Mesenchymal stem cell (in vitro differentiated cells and primary cell): ENCODE results near the gene GGCT.
A peak's percentile ranks its signal among the peaks of the same experiment; 100 is the strongest.

ENCODE experiments used
- DNase-seq: peaks from one replicate; pipeline ENCODE4 v3.0.0-alpha.2; 2013
- H2AFZ ChIP-seq: one replicate; pipeline ENCODE4 v1.6.1; 2013; ENCODE audit warnings: low read depth, mild to moderate bottlenecking, control low read depth, inconsistent platforms, low read length, moderate library complexity
- H2AK5ac ChIP-seq: 2 replicates; pipeline ENCODE4 v1.6.1; 2013; ENCODE audit warnings: low read length, moderate library complexity, mild to moderate bottlenecking, inconsistent platforms; ENCODE audit not compliant: severe bottlenecking
- H2BK120ac ChIP-seq: one replicate; pipeline ENCODE4 v1.6.1; 2013; ENCODE audit warnings: low read depth, mild to moderate bottlenecking, inconsistent platforms, low read length, moderate library complexity
- H2BK12ac ChIP-seq, 2 experiments: one replicate each; pipeline ENCODE4 v1.6.1; 2013; ENCODE audit warnings: inconsistent platforms in 2 of 2, low read length in 2 of 2, mild to moderate bottlenecking in 2 of 2, moderate library complexity in 2 of 2, control low read depth in 1 of 2
- H2BK15ac ChIP-seq: one replicate; pipeline ENCODE4 v1.6.1; 2013; ENCODE audit warnings: mild to moderate bottlenecking, low read depth, inconsistent platforms; ENCODE audit not compliant: poor library complexity, severe bottlenecking
- H2BK5ac ChIP-seq: 2 replicates; pipeline ENCODE4 v1.6.1; 2013; ENCODE audit warnings: low read depth, mild to moderate bottlenecking, low read length, control low read depth, inconsistent platforms; ENCODE audit not compliant: poor library complexity, severe bottlenecking
- H3K14ac ChIP-seq, 2 experiments: one replicate each; pipeline ENCODE4 v1.6.1; 2013; ENCODE audit warnings: inconsistent platforms in 2 of 2, low read length in 2 of 2, control low read depth in 1 of 2, mild to moderate bottlenecking in 1 of 2, moderate library complexity in 1 of 2
- H3K18ac ChIP-seq, 2 experiments: one replicate each; pipeline ENCODE4 v1.6.1; 2013; ENCODE audit warnings: inconsistent platforms in 2 of 2, low read length in 2 of 2, control low read depth in 1 of 2, low read depth in 1 of 2, mild to moderate bottlenecking in 1 of 2
- H3K23ac ChIP-seq, 2 experiments: one replicate each; pipeline ENCODE4 v1.6.1; 2013; ENCODE audit warnings: inconsistent platforms in 2 of 2, low read length in 2 of 2, mild to moderate bottlenecking in 2 of 2, moderate library complexity in 2 of 2, control low read depth in 1 of 2
- H3K27ac ChIP-seq: 2 replicates; pipeline ENCODE4 v1.5.1; 2013; ENCODE audit warnings: mild to moderate bottlenecking, moderate library complexity, low read length, control low read depth, inconsistent platforms; ENCODE audit not compliant: poor library complexity, severe bottlenecking
- H3K27me3 ChIP-seq, 2 experiments: 2 replicates each; pipeline versions ENCODE4 v1.6.1 to v1.7.0; 2013; ENCODE audit warnings: low read length in 2 of 2, mild to moderate bottlenecking in 2 of 2, moderate library complexity in 2 of 2, control low read depth in 1 of 2, inconsistent platforms in 1 of 2; ENCODE audit not compliant: control insufficient read depth in 1 of 2, insufficient read depth in 1 of 2
- H3K36me3 ChIP-seq, 2 experiments: 2 replicates each; pipeline versions ENCODE4 v1.6.1 to v1.7.0; 2013; ENCODE audit warnings: low read length in 2 of 2, control low read depth in 1 of 2, inconsistent platforms in 1 of 2, low read depth in 1 of 2, mild to moderate bottlenecking in 1 of 2; ENCODE audit not compliant: insufficient read depth in 2 of 2, control insufficient read depth in 1 of 2
- H3K4ac ChIP-seq, 2 experiments: one replicate each; pipeline ENCODE4 v1.6.1; 2013; ENCODE audit warnings: inconsistent platforms in 2 of 2, low read length in 2 of 2, mild to moderate bottlenecking in 2 of 2, moderate library complexity in 2 of 2, control low read depth in 1 of 2, low read depth in 1 of 2
- H3K4me1 ChIP-seq: 2 replicates; pipeline ENCODE4 v1.6.1; 2013; ENCODE audit warnings: low read depth, low read length, control low read depth; ENCODE audit not compliant: control insufficient read depth, insufficient read depth
- H3K4me2 ChIP-seq: 2 replicates; pipeline ENCODE4 v1.6.1; 2013; ENCODE audit warnings: low read length, mild to moderate bottlenecking, inconsistent platforms; ENCODE audit not compliant: poor library complexity, severe bottlenecking
- H3K4me3 ChIP-seq, 2 experiments: 2 replicates each; pipeline versions ENCODE4 v1.5.1 to v1.7.0; 2013; ENCODE audit warnings: low read length in 2 of 2, mild to moderate bottlenecking in 2 of 2, control low read depth in 1 of 2, low read depth in 1 of 2; ENCODE audit not compliant: insufficient read depth in 1 of 2
- H3K79me1 ChIP-seq: replicated peaks from 2 replicates; pipeline ENCODE4 v1.6.1; 2013; ENCODE audit warnings: mild to moderate bottlenecking, control low read depth, low read length, inconsistent platforms; ENCODE audit not compliant: poor library complexity, severe bottlenecking
- H3K9ac ChIP-seq: 2 replicates; pipeline ENCODE4 v1.7.0; 2013; ENCODE audit warnings: mild to moderate bottlenecking, low read length, moderate library complexity
- H3K9me3 ChIP-seq: 2 replicates; pipeline ENCODE4 v1.7.0; 2013; ENCODE audit warnings: mild to moderate bottlenecking, low read length; ENCODE audit not compliant: control insufficient read depth
- H4K8ac ChIP-seq: one replicate; pipeline ENCODE4 v1.6.1; 2013; ENCODE audit warnings: inconsistent platforms, mild to moderate bottlenecking, low read length, moderate library complexity
- H4K91ac ChIP-seq: one replicate; pipeline ENCODE4 v1.6.1; 2013; ENCODE audit warnings: mild to moderate bottlenecking, low read length, inconsistent platforms
- WGBS: methylation state at CpG from one replicate; pipeline ENCODE4 v1.1.7; 2013; ENCODE audit warnings: mixed read lengths; 5-methylcytosine and 5-hydroxymethylcytosine counted together

GGCT gene

GRCh38 chr7:30475580-30475979, 29.0 kb downstream of the GGCT start:
- Histone ChIP-seq H2BK120ac (no peak overlapping the region), H3K36me3 (peaks cover 0 to 3% of the 10 kb centered on the region in 2 experiments), H3K14ac (no peak overlapping the region), H3K4me2 (no peak overlapping the region), H2BK12ac (no peak overlapping the region), H4K8ac (no peak overlapping the region), H3K9me3 (no peaks in the 10 kb centered on the region), H2BK5ac (no peak overlapping the region), H2AK5ac (no peak overlapping the region), H3K27me3 (no peaks in the 10 kb centered on the region), H3K27ac (no peak overlapping the region), H4K91ac (no peak overlapping the region), H3K23ac (no peak overlapping the region), H2AFZ (no peak overlapping the region), H3K4me1 (peaks cover 9% of the 10 kb centered on the region), H3K4ac (no peak overlapping the region), H2BK15ac (no peak overlapping the region), H3K9ac (peak overlapping the region; percentile 93), H3K18ac (no peak overlapping the region), H3K4me3 (peak overlapping the region in 1 of 2 experiments; percentile 91), H3K79me1 (peaks cover 31% of the 10 kb centered on the region)
- DNase-seq, result no peak
- 77% methylated on average over 6 of the region's 6 CpGs for WGBS

- Histone ChIP-seq H4K8ac (no peak overlapping the region), H2AK5ac (no peak overlapping the region), H2BK120ac (no peak overlapping the region), H3K79me1 (peaks cover 35% of the 10 kb centered on the region), H3K27me3 (no peaks in the 10 kb centered on the region), H3K4me1 (peaks cover 9% of the 10 kb centered on the region), H3K9me3 (no peaks in the 10 kb centered on the region), H2BK12ac (no peak overlapping the region), H3K27ac (no peak overlapping the region), H3K4ac (no peak overlapping the region), H2BK15ac (no peak overlapping the region), H3K14ac (no peak overlapping the region), H3K23ac (no peak overlapping the region), H3K36me3 (peaks cover 0 to 3% of the 10 kb centered on the region in 2 experiments), H2AFZ (no peak overlapping the region), H3K4me3 (peak overlapping the region in 1 of 2 experiments; percentile 91), H2BK5ac (no peak overlapping the region), H3K4me2 (no peak overlapping the region), H4K91ac (no peak overlapping the region), H3K18ac (no peak overlapping the region), H3K9ac (peak overlapping the region; percentile 93)
- DNase-seq, result peak; percentile 19
- WGBS, result 75% methylated on average over 2 of the region's 2 CpGs
These were observed 29.7 kb downstream of the GGCT start for GRCh38 chr7:30474893-30475292.

DNA sequence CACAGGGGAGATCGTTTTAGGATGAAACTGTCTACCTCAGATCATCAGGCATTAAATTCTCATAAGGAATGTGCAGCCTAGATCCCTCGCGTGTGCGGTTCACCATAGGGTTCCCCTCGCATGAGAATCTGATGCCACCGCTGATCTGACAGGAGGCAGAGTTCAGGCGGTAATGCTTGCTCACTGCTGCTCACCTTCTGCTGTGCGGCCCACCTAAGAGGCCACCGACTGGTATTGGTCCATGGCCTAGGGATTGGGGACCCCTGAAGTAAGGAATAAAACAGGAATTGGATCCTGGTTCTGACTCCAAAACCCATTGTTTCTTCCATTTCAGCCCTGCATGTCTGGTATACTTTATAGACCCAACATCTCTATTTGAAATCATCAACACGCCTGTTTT, 30.1 kb downstream of the GGCT start:
- Histone ChIP-seq H4K8ac (no peak overlapping the region), H3K4me2 (no peak overlapping the region), H3K27me3 (no peaks in the 10 kb centered on the region), H3K27ac (no peak overlapping the region), H3K4ac (no peak overlapping the region), H3K4me3 (peak overlapping the region in 1 of 2 experiments; percentile 51), H3K36me3 (peaks cover 0 to 3% of the 10 kb centered on the region in 2 experiments), H3K14ac (no peak overlapping the region), H3K4me1 (peaks cover 13% of the 10 kb centered on the region), H2BK5ac (no peak overlapping the region), H3K18ac (no peak overlapping the region), H2BK120ac (no peak overlapping the region), H2BK15ac (no peak overlapping the region), H2AK5ac (no peak overlapping the region), H2AFZ (no peak overlapping the region), H2BK12ac (no peak overlapping the region), H3K79me1 (peaks cover 38% of the 10 kb centered on the region), H4K91ac (no peak overlapping the region), H3K23ac (no peak overlapping the region), H3K9me3 (no peaks in the 10 kb centered on the region), H3K9ac (peak overlapping the region; percentile 59)
- WGBS, result 98% methylated on average over 9 of the region's 10 CpGs
- no peak for DNase-seq

GRCh38 chr7:30473903-30474302, 30.7 kb downstream of the GGCT start:
- Histone ChIP-seq H3K27me3 (no peaks in the 10 kb centered on the region), H3K4me3 (peak overlapping the region in 1 of 2 experiments; percentile 51), H3K23ac (no peak overlapping the region), H4K8ac (no peak overlapping the region), H3K9me3 (no peaks in the 10 kb centered on the region), H3K14ac (no peak overlapping the region), H4K91ac (no peak overlapping the region), H3K4me1 (peaks cover 15% of the 10 kb centered on the region), H2BK120ac (no peak overlapping the region), H3K9ac (peak overlapping the region; percentile 59), H3K27ac (no peak overlapping the region), H3K36me3 (peaks cover 0 to 3% of the 10 kb centered on the region in 2 experiments), H2BK15ac (no peak overlapping the region), H3K79me1 (peaks cover 39% of the 10 kb centered on the region), H3K4me2 (no peak overlapping the region), H2AFZ (no peak overlapping the region), H3K4ac (no peak overlapping the region), H2AK5ac (no peak overlapping the region), H3K18ac (no peak overlapping the region), H2BK5ac (no peak overlapping the region), H2BK12ac (no peak overlapping the region)
- no CpG with 5 or more reads among the region's 1 CpG for whole genome bisulfite sequencing
- no peak for DNase-seq
